HEK293 (cell line): ENCODE data around the gene IRX3.

Experiments
- CTCF ChIP-seq: fragments of 450-650 bp; formaldehyde crosslinking; IDR thresholded peaks from 2 replicates; pipeline ENCODE4 v1.5.1; 2016; ENCODE audit warnings: missing biosample characterization, missing genetic modification characterization
- SETDB1 ChIP-seq: IDR thresholded peaks from one replicate; pipeline ENCODE4 v1.6.1; 2017; ENCODE audit warnings: mild to moderate bottlenecking, low read length, moderate library complexity, mixed read lengths; ENCODE audit not compliant: insufficient read length
- ZFP3 ChIP-seq: fragments of 450-650 bp; formaldehyde crosslinking; IDR thresholded peaks from 2 replicates; pipeline ENCODE4 v1.5.1; 2016; ENCODE audit warnings: low read depth, missing biosample characterization, missing genetic modification characterization
- ZNF274 ChIP-seq, 2 experiments: fragments of 200-500 bp in 1 of 2; fragments of 450-650 bp in 1 of 2; sonication (Bioruptor generic) in 1 of 2; formaldehyde crosslinking in 1 of 2; IDR thresholded peaks; 2 replicates each; pipeline versions ENCODE4 v1.5.1 to v1.6.1; 2014 to 2016; ENCODE audit warnings: borderline replicate concordance in 1 of 2, inconsistent platforms in 1 of 2, low read length in 1 of 2, missing biosample characterization in 1 of 2, missing genetic modification characterization in 1 of 2
- ZNF37A ChIP-seq: fragments of 450-650 bp; IDR thresholded peaks from 2 replicates; pipeline ENCODE4 v1.5.1; 2018; ENCODE audit warnings: missing biosample characterization, missing genetic modification characterization
- ZNF639 ChIP-seq: fragments of 450-650 bp; formaldehyde crosslinking; IDR thresholded peaks from 2 replicates; pipeline ENCODE4 v1.5.1; 2016; ENCODE audit warnings: missing biosample characterization, missing genetic modification characterization
- ZNF658 ChIP-seq: fragments of 450-650 bp; formaldehyde crosslinking; IDR thresholded peaks from 2 replicates; pipeline ENCODE4; 2016; ENCODE audit warnings: missing biosample characterization, missing genetic modification characterization
- ZNF660 ChIP-seq: fragments of 450-650 bp; IDR thresholded peaks from 2 replicates; pipeline ENCODE4 v1.5.1; 2018; ENCODE audit warnings: missing biosample characterization, mild to moderate bottlenecking, missing genetic modification characterization
- ZNF707 ChIP-seq: fragments of 450-650 bp; formaldehyde crosslinking; IDR thresholded peaks from 2 replicates; pipeline ENCODE4 v1.5.1; 2016; ENCODE audit warnings: missing biosample characterization, missing genetic modification characterization

- TF ChIP-seq SETDB1 (no peak), ZFP3 (tag by site-specific recombination) (no peak), ZNF274 (IDR thresholded peaks at IDR 0.05; ENCODE audit: low read length) (no peak), ZNF274 (tag by site-specific recombination; IDR thresholded peaks at IDR 0.05; ENCODE audit: borderline replicate concordance) (no peak), ZNF660 (tag by site-specific recombination) (no peak), ZNF37A (tag by site-specific recombination) (no peak), CTCF (tag by site-specific recombination) (no peak), ZNF707 (tag by site-specific recombination) (no peak), ZNF658 (no peak), ZNF639 (tag by site-specific recombination) (no peak)
These were observed 4.9 kb downstream of the IRX3 start for GRCh38 chr16:54281535-54282201.
